Memory B cell (primary cell): ENCODE measurements around the gene RARB.

Experiments used
- ATAC-seq: fragments of 150-1000 bp; cut with Tn5 transposase; 2 replicates; pipeline ENCODE4 v1.10.0; 2021; ENCODE audit warnings: low read depth, mild to moderate bottlenecking, moderate library complexity
- DNase-seq, 2 donors: peaks; one replicate each; pipeline ENCODE4 v3.0.0; 2022; ENCODE audit warnings: low spot score in 2 of 2
- H3K27ac Mint-ChIP-seq: one replicate; pipeline ENCODE4 v1.8.0; 2022; ENCODE audit warnings: mild to moderate bottlenecking, moderate library complexity, mixed read lengths
- H3K27me3 Mint-ChIP-seq: one replicate; pipeline ENCODE4 v1.8.0; 2022; ENCODE audit warnings: mixed read lengths
- H3K36me3 Mint-ChIP-seq: one replicate; pipeline ENCODE4 v1.8.0; 2022; ENCODE audit warnings: mild to moderate bottlenecking, mixed read lengths
- H3K4me1 Mint-ChIP-seq: one replicate; pipeline ENCODE4 v1.8.0; 2022; ENCODE audit warnings: mixed read lengths
- H3K4me3 Mint-ChIP-seq: one replicate; pipeline ENCODE4 v1.8.0; 2022; ENCODE audit warnings: mild to moderate bottlenecking, moderate library complexity, mixed read lengths
- H3K9me3 Mint-ChIP-seq: one replicate; pipeline ENCODE4 v1.8.0; 2022; ENCODE audit warnings: mixed read lengths

RARB gene

DNA sequence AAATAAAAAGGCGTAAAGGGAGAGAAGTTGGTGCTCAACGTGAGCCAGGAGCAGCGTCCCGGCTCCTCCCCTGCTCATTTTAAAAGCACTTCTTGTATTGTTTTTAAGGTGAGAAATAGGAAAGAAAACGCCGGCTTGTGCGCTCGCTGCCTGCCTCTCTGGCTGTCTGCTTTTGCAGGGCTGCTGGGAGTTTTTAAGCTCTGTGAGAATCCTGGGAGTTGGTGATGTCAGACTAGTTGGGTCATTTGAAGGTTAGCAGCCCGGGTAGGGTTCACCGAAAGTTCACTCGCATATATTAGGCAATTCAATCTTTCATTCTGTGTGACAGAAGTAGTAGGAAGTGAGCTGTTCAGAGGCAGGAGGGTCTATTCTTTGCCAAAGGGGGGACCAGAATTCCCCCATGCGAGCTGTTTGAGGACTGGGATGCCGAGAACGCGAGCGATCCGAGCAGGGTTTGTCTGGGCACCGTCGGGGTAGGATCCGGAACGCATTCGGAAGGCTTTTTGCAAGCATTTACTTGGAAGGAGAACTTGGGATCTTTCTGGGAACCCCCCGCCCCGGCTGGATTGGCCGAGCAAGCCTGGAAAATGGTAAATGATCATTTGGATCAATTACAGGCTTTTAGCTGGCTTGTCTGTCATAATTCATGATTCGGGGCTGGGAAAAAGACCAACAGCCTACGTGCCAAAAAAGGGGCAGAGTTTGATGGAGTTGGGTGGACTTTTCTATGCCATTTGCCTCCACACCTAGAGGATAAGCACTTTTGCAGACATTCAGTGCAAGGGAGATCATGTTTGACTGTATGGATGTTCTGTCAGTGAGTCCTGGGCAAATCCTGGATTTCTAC, at the start of gene RARB:
Gene RARB (plus strand): TSS at position 322 of the 847 bp plus-strand sequence. CDS start 469 bp downstream, at position 791.
- no peak within 1 kb of the TSS for H3K4me3 Mint-ChIP-seq

DNA sequence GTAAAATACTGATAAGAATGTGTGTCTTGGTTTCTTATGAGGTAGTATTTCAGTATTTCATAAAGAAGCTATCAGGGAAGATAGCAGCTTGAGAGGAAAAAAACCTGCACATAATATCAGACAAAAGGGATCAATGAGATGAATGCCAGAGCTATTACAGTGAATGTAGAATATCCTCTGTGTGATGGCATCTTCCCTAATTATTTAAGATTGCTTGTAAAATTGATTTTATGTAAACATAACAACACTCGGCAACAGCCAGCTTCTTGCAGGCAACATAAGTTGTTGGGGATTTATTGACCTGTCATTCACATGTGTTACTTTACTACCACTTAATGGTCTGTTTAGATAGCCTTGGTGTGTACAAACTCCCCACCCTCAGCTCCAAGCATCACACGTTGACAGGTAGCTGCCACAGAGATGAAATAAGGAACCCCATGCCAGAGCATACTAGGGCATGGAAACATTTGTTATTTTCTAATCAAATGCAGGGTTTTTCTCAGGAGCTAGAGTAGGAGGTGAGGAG, 49.2 kb upstream of the RARB start:
- Mint-ChIP-seq H3K36me3 (no peaks in the 10 kb centered on the region), H3K4me1 (no peaks in the 10 kb centered on the region), H3K4me3 (no peak overlapping the region), H3K27ac (no peak overlapping the region), H3K27me3 (no peaks in the 10 kb centered on the region), H3K9me3 (peaks cover 3% of the 10 kb centered on the region)
- ATAC-seq (no peak), DNase-seq (no peak)

More for the DNA sequence above, at the start of gene RARB:
- peaks cover 2% of the 10 kb centered on the region for H3K4me1 Mint-ChIP-seq
- ATAC-seq: no peak
- no peaks in the 10 kb centered on the region for H3K36me3 Mint-ChIP-seq
- no peak for DNase-seq
- H3K9me3 Mint-ChIP-seq: no peaks in the 10 kb centered on the region
- H3K27ac Mint-ChIP-seq: no peak within 1 kb of the TSS
- H3K27me3 Mint-ChIP-seq: peaks cover 7% of the 10 kb centered on the region

DNA sequence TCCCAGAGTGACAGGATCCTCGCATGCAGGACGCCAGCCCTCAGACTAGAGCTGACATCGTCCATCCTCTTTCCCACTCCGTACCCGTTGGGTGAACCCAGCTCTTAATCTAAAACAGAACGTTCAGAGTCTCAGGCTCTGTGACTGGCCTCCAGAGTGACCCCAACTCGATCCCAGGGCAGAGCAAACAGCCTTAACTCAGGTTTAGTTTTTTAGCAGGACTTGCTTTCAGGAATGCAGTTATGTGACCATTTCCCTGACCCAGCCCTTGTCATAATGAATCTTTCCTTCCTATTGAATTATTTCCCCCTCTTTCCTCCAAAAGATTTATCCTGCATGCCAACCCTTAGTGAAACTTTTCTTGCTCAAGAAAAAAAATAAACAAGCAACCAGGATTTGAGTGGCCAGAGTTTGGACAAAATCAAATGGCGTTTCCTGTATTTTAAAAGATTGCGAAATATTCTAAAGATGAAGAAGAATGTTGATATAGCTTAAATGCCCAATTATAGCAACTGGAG, 47.8 kb upstream of the RARB start:
- Mint-ChIP-seq H3K4me3 (no peak overlapping the region), H3K4me1 (no peaks in the 10 kb centered on the region), H3K27ac (no peak overlapping the region), H3K36me3 (no peaks in the 10 kb centered on the region), H3K9me3 (peaks cover 2% of the 10 kb centered on the region), H3K27me3 (no peaks in the 10 kb centered on the region)
- ATAC-seq: no peak
- no peak for DNase-seq

DNA sequence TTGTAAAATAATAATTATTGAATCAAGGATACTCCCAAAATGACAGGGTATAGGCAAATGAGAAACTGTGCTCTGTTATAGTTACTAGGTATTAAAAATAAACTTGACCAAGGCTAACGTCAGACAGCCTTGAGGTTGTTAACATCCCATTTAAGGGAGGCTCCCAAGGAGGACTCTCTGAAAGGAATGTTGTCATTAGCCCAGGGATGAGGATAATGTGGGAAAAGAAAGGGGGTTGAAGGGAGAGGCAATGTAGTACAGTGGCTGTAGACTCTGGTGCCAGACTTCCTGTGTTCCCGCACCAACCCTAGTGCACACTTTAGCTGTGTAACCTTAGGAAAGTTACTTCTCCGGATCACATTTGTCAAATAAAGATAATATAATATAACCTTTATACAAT, 47.0 kb upstream of the RARB start:
- Mint-ChIP-seq H3K9me3 (peaks cover 2% of the 10 kb centered on the region), H3K4me3 (no peak overlapping the region), H3K27ac (no peak overlapping the region), H3K36me3 (no peaks in the 10 kb centered on the region), H3K27me3 (no peaks in the 10 kb centered on the region), H3K4me1 (no peaks in the 10 kb centered on the region)
- ATAC-seq (no peak), DNase-seq (no peak)

DNA sequence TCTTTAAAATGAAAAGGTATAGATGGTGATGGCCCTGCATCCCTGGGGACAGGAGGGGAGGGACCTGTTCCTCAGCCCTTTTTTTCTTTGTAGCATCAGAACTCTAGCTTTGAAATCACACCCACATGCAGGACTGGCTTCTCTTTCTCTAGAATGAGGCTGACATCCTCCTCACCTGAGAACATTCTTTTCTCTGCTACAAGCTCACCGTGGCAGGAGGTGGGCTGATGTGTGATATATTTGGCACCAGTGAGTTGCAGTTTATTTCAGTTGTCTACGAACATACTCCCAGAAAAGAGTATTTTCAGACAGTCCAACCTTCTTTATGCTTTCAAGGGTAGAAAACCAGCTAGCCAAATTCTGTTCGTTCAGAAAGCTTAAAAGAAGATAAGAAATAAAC, 43.6 kb upstream of the RARB start:
- no peak for DNase-seq
- no peaks in the 10 kb centered on the region for H3K36me3 Mint-ChIP-seq
- H3K27me3 Mint-ChIP-seq: no peaks in the 10 kb centered on the region
- no peaks in the 10 kb centered on the region for H3K4me1 Mint-ChIP-seq
- no peak for ATAC-seq
- no peak overlapping the region for H3K27ac Mint-ChIP-seq
- peaks cover 2% of the 10 kb centered on the region for H3K9me3 Mint-ChIP-seq
- no peak overlapping the region for H3K4me3 Mint-ChIP-seq

DNA sequence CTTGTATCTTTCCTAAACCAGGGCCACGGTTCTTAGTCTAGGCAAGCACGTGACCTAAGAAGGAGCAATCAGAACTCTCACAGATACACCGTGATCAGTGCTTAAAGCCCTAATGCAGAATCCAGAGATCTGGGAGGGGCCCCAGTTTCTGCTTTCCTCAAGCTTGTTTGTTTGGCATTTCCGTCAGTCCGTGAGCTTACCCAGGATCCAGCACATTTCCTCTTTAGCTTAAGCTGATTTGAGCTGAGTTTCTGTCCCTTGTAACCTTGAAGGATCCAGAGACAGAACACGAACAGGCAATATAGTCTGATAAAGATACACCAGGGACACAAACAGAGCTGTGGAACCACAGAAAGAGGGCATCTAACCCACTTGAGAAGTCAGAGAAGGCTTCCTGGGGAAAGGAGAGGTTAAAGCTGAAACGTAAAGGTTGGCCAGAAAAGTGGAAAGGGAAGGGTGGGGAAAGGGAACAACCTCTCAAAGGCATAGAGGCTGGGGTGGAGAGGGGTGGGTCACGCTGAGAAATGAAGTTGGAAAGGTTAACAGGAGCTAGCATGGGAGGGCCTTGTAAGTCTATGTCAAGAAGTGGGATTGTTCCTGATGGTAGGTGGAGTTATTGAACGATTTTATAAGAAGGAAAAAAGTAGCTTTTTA, 42.1 kb upstream of the RARB start:
- no peaks in the 10 kb centered on the region for H3K36me3 Mint-ChIP-seq
- ATAC-seq: no peak
- H3K4me1 Mint-ChIP-seq: no peaks in the 10 kb centered on the region
- no peaks in the 10 kb centered on the region for H3K27me3 Mint-ChIP-seq
- H3K27ac Mint-ChIP-seq: no peak overlapping the region
- DNase-seq: no peak
- peaks cover 2% of the 10 kb centered on the region for H3K9me3 Mint-ChIP-seq
- no peak overlapping the region for H3K4me3 Mint-ChIP-seq

DNA sequence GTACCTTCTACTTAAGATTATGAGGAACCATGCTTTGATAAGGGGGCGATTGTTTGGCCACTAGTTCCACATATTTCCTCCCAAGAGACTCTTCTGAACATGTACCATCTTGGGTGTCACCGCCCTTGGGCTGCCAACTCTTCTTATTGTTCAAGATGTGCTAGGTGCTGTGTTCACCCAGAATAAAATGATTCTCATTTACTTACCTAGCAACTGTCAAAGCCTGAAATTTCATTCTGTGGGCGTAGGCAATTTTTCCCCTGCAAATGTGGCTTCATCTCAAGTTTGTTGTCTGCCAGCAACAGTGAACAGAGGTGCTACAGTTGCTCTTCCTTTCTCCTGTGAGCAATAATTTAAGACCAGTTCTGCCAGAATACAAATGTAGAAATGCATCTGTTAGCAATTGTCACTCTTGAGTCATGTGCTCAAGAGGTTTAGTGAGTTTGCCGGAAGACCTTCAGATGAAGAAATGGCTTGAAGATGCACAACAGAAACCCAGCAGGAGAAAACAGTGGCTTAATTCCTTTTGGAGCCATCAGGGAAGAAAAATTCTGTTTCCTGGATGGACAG, 41.3 kb upstream of the RARB start:
- no peaks in the 10 kb centered on the region for H3K36me3 Mint-ChIP-seq
- H3K27ac Mint-ChIP-seq: no peak overlapping the region
- H3K27me3 Mint-ChIP-seq: no peaks in the 10 kb centered on the region
- H3K4me1 Mint-ChIP-seq: no peaks in the 10 kb centered on the region
- no peak overlapping the region for H3K4me3 Mint-ChIP-seq
- no peak for ATAC-seq
- H3K9me3 Mint-ChIP-seq: peaks cover 4% of the 10 kb centered on the region
- DNase-seq: no peak

DNA sequence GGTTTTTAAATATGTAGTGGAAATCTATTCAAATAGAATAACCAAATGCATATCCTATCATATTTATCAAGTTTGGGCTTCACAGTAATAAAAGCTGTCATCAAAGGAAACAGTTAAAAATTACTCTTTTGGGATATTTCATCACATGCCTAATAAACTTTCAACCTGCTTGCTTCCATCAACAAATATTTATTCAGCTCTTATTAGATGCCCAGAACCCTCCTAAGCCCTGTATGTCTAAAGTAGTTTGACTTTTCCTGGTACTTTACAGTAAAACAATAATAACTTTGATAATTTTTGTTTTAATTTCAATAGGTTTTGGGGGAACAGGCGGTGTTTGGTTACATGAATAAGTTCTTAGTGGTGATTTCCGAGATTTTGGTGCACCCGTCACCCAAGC, 37.5 kb upstream of the RARB start:
- no peaks in the 10 kb centered on the region for H3K27me3 Mint-ChIP-seq
- H3K36me3 Mint-ChIP-seq: no peaks in the 10 kb centered on the region
- H3K9me3 Mint-ChIP-seq: peaks cover 6% of the 10 kb centered on the region
- DNase-seq (no peak), ATAC-seq (no peak)
- no peak overlapping the region for H3K4me3 Mint-ChIP-seq
- H3K27ac Mint-ChIP-seq: no peak overlapping the region
- H3K4me1 Mint-ChIP-seq: no peaks in the 10 kb centered on the region

DNA sequence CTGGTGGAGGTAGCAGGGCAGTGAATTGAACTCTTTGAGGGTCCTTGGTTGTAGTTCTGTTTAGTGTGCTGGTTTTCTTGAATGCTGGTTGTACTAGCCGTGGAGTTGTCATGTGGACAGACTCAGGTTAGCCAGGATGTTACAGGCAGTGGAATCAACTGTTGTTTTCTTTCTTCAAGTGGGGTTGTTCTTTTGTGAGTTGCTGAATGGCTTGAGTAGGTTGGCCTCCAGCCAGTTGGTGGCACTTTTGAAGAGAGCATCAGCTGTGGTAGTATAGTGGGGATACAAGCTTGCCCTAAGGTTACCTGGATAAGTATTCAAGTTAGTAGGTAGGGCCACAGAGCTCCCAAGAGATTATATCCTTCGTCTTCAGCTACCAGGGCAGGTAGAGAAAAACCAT, 31.8 kb upstream of the RARB start:
- DNase-seq (no peak), ATAC-seq (no peak)
- no peaks in the 10 kb centered on the region for H3K36me3 Mint-ChIP-seq
- no peaks in the 10 kb centered on the region for H3K4me1 Mint-ChIP-seq
- no peak overlapping the region for H3K4me3 Mint-ChIP-seq
- H3K27ac Mint-ChIP-seq: no peak overlapping the region
- H3K27me3 Mint-ChIP-seq: no peaks in the 10 kb centered on the region
- peaks cover 6% of the 10 kb centered on the region for H3K9me3 Mint-ChIP-seq

DNA sequence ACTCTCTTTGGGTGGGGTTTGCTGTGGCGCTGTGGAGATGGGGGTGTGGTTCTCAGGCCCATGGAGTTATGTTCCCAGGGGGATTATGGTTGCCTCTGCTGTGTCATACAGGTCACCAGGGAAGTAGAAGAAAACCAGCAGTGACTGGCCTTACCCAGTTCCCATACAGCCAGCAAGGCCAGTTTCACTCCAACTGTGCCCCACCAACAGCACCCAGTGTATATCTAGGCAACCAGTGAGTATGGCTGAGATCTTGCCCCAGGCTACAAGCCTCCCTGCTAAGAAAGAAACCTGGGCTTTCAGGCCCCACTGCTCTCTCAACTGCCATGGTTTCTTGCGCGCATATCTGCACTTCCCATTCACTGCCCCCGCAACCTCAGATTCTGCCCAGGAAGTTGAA, 31.4 kb upstream of the RARB start:
- H3K9me3 Mint-ChIP-seq: peaks cover 4% of the 10 kb centered on the region
- peaks cover 2% of the 10 kb centered on the region for H3K36me3 Mint-ChIP-seq
- no peak overlapping the region for H3K4me3 Mint-ChIP-seq
- DNase-seq (no peak), ATAC-seq (no peak)
- H3K4me1 Mint-ChIP-seq: no peaks in the 10 kb centered on the region
- no peak overlapping the region for H3K27ac Mint-ChIP-seq
- no peaks in the 10 kb centered on the region for H3K27me3 Mint-ChIP-seq

DNA sequence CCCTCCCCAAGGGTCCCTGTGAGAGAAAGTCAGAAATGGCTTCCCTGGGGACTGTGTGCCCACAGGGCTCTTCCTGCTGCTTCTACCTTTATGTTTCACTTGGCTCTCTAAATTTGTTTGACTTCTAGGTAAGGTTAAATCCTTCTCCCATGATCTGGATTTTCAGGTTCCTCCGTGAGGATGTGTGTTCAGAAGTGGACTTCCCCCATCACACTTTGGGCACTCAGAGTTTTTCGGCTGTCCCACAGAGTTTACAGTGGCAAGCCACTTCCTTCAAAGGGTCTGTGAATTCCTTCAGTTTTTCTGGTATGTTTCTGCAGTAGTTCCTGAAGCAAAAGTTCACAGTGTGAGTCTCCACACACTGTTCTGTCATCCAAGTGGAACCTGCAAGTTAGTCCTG, 30.9 kb upstream of the RARB start:
- no peak overlapping the region for H3K27ac Mint-ChIP-seq
- H3K4me1 Mint-ChIP-seq: no peaks in the 10 kb centered on the region
- no peak for ATAC-seq
- peaks cover 3% of the 10 kb centered on the region for H3K9me3 Mint-ChIP-seq
- H3K36me3 Mint-ChIP-seq: peaks cover 2% of the 10 kb centered on the region
- no peak for DNase-seq
- H3K27me3 Mint-ChIP-seq: no peaks in the 10 kb centered on the region
- no peak overlapping the region for H3K4me3 Mint-ChIP-seq

DNA sequence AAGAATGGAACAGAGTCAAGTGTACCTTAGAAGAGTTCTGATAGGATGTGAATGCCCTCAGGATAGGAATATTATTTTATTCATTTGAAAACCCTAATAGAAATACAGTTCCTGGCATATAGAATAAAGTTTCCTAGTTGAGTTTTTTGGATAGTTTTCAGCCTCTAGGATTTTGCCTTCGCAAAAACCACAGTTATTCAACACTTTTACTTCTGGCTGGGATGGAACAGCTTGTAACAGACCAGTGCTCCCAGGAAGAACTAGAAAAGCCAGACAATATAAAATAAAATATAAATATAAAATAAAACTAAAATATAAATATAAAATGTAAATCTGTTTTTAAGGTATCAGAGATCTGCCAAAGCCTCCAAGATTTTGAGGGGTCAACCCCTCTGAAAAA, 27.5 kb upstream of the RARB start:
- Mint-ChIP-seq H3K4me1 (no peaks in the 10 kb centered on the region), H3K4me3 (no peak overlapping the region), H3K36me3 (peaks cover 2% of the 10 kb centered on the region), H3K27ac (no peak overlapping the region), H3K9me3 (peaks cover 5% of the 10 kb centered on the region), H3K27me3 (no peaks in the 10 kb centered on the region)
- no peak for DNase-seq
- no peak for ATAC-seq

DNA sequence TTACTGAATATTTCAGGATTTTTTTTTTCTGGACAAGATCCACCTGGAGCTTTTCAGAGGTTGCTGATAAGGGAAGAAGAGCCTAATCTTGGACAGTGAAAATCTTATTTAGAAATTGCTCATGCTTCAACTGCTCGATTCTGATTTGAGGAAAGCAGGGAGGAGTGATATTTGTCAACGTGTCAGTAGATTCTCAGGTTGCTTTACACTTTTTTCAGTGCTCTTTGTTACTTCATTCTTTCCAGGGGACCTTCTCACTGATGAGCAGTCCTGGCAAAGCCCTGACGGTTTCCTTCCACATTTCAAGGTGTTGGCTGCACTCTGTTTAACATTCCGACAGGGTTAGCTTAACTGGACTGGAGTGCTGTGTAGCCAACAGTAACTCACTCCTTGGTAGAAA, 24.1 kb upstream of the RARB start:
- Mint-ChIP-seq H3K4me3 (no peak overlapping the region), H3K36me3 (peaks cover 2% of the 10 kb centered on the region), H3K27ac (no peak overlapping the region), H3K9me3 (peaks cover 9% of the 10 kb centered on the region), H3K27me3 (no peaks in the 10 kb centered on the region), H3K4me1 (no peaks in the 10 kb centered on the region)
- no peak for ATAC-seq
- no peak for DNase-seq

DNA sequence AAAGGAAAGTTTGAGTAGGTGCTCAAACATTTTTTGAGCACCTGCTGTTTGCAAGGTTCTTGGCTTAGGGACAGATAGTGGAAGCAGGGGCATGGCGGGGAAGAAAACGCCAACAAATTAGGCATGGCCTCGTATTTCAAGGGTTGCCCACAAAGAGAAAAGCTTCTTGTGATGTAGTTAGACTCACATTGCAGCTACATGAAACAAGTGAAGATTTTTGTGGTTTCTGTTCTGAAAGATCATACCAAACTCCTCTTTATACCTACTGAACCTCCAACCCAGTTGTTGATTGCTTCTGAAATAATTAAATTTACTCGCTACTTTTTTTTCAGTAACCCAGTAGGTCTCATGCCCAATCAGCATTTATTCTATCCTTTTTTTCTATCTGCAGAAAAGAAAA, 23.5 kb upstream of the RARB start:
- no peak overlapping the region for H3K27ac Mint-ChIP-seq
- no peak for DNase-seq
- H3K36me3 Mint-ChIP-seq: peaks cover 2% of the 10 kb centered on the region
- H3K9me3 Mint-ChIP-seq: peaks cover 9% of the 10 kb centered on the region
- ATAC-seq: no peak
- H3K27me3 Mint-ChIP-seq: no peaks in the 10 kb centered on the region
- H3K4me3 Mint-ChIP-seq: no peak overlapping the region
- no peaks in the 10 kb centered on the region for H3K4me1 Mint-ChIP-seq
